IMR-90 (cell line): ENCODE measurements around the gene ADARB2.

Source experiments
- CEBPB ChIP-seq: IDR thresholded peaks from 2 replicates; pipeline ENCODE4 v1.6.1; 2012; ENCODE audit warnings: low read depth, low read length, improper control_type of control experiment
- FOS ChIP-seq: fragments of 150-350 bp; IDR thresholded peaks from 2 replicates; pipeline ENCODE4 v1.6.1; 2016; ENCODE audit warnings: low read depth, low read length
- MAFK ChIP-seq: IDR thresholded peaks from 2 replicates; pipeline ENCODE4 v1.6.1; 2012; ENCODE audit warnings: low read depth, low read length, improper control_type of control experiment
- MXI1 ChIP-seq: IDR thresholded peaks from 2 replicates; pipeline ENCODE4 v1.6.1; 2012; ENCODE audit warnings: low read depth, mild to moderate bottlenecking, low read length, moderate library complexity, borderline replicate concordance
- POLR2A ChIP-seq: IDR thresholded peaks from 2 replicates; pipeline ENCODE4 v1.6.1; 2012; ENCODE audit warnings: mild to moderate bottlenecking, low read depth, low read length
- RAD21 ChIP-seq: IDR thresholded peaks from 2 replicates; pipeline ENCODE4 v1.6.1; 2012; ENCODE audit warnings: low read length, improper control_type of control experiment
- RFX5 ChIP-seq: IDR thresholded peaks from 2 replicates; pipeline ENCODE4 v1.8.0; 2012; ENCODE audit warnings: low read depth, mild to moderate bottlenecking, low read length, moderate library complexity
- SMC3 ChIP-seq: fragments of 150-350 bp; IDR thresholded peaks from 2 replicates; pipeline ENCODE4 v1.6.1; 2016; ENCODE audit warnings: low read depth, mild to moderate bottlenecking, antibody characterized with exemption, low read length, moderate library complexity
- TF ChIP-seq, protein P1 (sequence below): conservative IDR thresholded peaks from 2 replicates; pipeline ENCODE4 v1.5.1; 2012; ENCODE audit warnings: mild to moderate bottlenecking, low read depth, low read length, improper control_type of control experiment
- TF ChIP-seq, protein P2 (sequence below): fragments of 150-350 bp; IDR thresholded peaks from 2 replicates; pipeline ENCODE4 v1.6.1; 2017; ENCODE audit warnings: mild to moderate bottlenecking, antibody characterized with exemption, low read length, low read depth

DNA sequence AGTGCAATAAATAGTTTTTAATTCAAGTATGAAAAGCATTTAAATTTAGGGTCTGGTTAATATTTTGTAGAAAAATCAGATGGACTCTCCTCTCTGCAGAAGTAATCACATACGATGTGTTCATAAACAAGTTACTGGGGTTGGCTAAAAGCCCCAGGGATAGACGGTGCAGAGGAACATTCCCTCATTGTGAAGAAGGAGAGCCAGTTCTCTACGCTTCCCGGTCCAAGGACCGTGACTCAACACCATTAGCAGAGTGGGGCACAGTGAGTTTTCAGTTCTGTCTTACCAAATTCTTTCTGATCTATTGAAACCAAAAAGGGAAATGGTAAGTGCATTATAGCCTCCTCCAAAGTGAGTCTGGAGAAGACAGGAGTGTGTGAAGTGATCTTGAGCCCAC, 353.3 kb downstream of the ADARB2 start:
- TF ChIP-seq, protein P1, sequence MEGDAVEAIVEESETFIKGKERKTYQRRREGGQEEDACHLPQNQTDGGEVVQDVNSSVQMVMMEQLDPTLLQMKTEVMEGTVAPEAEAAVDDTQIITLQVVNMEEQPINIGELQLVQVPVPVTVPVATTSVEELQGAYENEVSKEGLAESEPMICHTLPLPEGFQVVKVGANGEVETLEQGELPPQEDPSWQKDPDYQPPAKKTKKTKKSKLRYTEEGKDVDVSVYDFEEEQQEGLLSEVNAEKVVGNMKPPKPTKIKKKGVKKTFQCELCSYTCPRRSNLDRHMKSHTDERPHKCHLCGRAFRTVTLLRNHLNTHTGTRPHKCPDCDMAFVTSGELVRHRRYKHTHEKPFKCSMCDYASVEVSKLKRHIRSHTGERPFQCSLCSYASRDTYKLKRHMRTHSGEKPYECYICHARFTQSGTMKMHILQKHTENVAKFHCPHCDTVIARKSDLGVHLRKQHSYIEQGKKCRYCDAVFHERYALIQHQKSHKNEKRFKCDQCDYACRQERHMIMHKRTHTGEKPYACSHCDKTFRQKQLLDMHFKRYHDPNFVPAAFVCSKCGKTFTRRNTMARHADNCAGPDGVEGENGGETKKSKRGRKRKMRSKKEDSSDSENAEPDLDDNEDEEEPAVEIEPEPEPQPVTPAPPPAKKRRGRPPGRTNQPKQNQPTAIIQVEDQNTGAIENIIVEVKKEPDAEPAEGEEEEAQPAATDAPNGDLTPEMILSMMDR = no peak
- no peak for TF ChIP-seq SMC3
- TF ChIP-seq MXI1 = no peak
- no peak for TF ChIP-seq POLR2A
- TF ChIP-seq FOS = no peak
- no peak for TF ChIP-seq CEBPB
- TF ChIP-seq MAFK = no peak
- TF ChIP-seq, protein P2, sequence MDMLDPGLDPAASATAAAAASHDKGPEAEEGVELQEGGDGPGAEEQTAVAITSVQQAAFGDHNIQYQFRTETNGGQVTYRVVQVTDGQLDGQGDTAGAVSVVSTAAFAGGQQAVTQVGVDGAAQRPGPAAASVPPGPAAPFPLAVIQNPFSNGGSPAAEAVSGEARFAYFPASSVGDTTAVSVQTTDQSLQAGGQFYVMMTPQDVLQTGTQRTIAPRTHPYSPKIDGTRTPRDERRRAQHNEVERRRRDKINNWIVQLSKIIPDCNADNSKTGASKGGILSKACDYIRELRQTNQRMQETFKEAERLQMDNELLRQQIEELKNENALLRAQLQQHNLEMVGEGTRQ = no peak
- no peak for TF ChIP-seq RFX5
- no peak for TF ChIP-seq RAD21
